ENCODE measurements around the gene PDLIM1.
"Not testable (repeated sequence)": the region's sequence is repeated elsewhere in the genome, so short reads cannot be mapped to it uniquely, and the experiment has no call there.

Gene PDLIM1

DNA sequence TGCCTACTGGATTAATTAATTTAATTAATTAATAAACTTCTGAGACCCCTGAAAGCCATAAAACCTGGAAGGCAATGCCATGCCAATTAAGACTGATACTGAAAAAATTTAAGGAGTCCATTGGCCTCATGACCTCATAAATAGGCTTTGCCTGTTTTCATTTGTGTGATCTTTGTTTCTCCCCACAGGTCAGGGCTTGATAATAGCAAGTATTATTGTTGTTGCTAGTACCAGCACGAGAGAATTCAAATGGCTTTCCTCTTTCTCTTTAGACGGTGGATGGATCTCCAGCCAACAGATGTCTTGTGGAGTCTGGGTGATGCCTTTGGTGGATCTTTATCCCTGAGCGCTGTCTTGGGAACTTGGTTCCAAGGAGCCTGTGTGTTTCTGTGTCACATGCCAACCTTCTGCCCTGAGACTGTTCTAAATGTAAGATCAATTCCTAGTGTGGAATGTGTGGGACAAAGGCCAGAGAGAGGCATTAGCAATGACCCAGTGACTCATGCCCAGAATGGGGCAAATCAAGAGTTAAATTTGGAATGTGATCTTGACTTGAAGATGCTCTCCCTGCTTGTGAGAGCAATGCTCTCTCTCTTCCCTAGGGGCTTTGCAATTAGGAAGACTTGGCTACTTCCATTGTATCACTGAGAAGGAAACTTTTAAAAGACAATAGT lies 79.1 kb downstream of the PDLIM1 start:
- H2BK12ac ChIP-seq (ENCODE audit: low read length) = no peak overlapping the region
- H2AK5ac ChIP-seq (ENCODE audit: low read depth, low read length) = no peak overlapping the region
- H3K27me3 ChIP-seq (ENCODE audit: control insufficient read depth in 3 of 3, insufficient read depth in 3 of 3, low read depth in 1 of 3, low read length in 3 of 3) = no peaks in the 10 kb centered on the region
- H2AFZ ChIP-seq (ENCODE audit: low read length) = no peak overlapping the region
- H2BK5ac ChIP-seq (ENCODE audit: low read length) = no peak overlapping the region
- H3K14ac ChIP-seq (ENCODE audit: low read length) = no peak overlapping the region
- H3K79me1 ChIP-seq (ENCODE audit: low read depth, low read length) = no peaks in the 10 kb centered on the region
- no peak overlapping the region for H3K4ac ChIP-seq (ENCODE audit: low read length)
- no peak overlapping the region for H4K8ac ChIP-seq (ENCODE audit: low read depth, low read length)
- no peak overlapping the region for H3K4me3 ChIP-seq (ENCODE audit: low read length in 2 of 2)
- H3K4me2 ChIP-seq (ENCODE audit: insufficient read depth, low read length, poor library complexity, severe bottlenecking) = no peak overlapping the region
- peaks cover 0 to 1% of the 10 kb centered on the region in 2 donors for H3K4me1 ChIP-seq (ENCODE audit: control insufficient read depth in 2 of 2, insufficient read depth in 1 of 2, low read depth in 1 of 2, low read length in 2 of 2)
- DNase-seq (ENCODE audit: low spot score) = no peak
- WGBS, 2 donors (ENCODE audit: extremely low coverage in 2 of 2, insufficient read length in 2 of 2, insufficient replicate concordance in 1 of 2) = no CpG with 5 or more reads among the region's 3 CpGs
- no peaks in the 10 kb centered on the region for H3K9me3 ChIP-seq (replicated peaks in 1 of 2; ENCODE audit: control insufficient read depth in 2 of 2, insufficient read depth in 1 of 2, low read depth in 1 of 2, low read length in 2 of 2)
- H2BK120ac ChIP-seq (ENCODE audit: low read depth, low read length) = no peak overlapping the region
- H4K91ac ChIP-seq (ENCODE audit: low read depth, low read length, poor library complexity) = no peak overlapping the region
- H3K27ac ChIP-seq (replicated peaks; ENCODE audit: low read length) = no peak overlapping the region
- no peak overlapping the region for H3K18ac ChIP-seq (ENCODE audit: low read length)
- H3K23ac ChIP-seq (ENCODE audit: low read depth, low read length, poor library complexity) = no peak overlapping the region
- peaks cover 0 to 4% of the 10 kb centered on the region in 2 donors for H3K36me3 ChIP-seq (replicated peaks in 1 of 2; ENCODE audit: control insufficient read depth in 2 of 2, insufficient read depth in 2 of 2, low read length in 2 of 2)
- H3K9ac ChIP-seq (ENCODE audit: low read depth, low read length, poor library complexity) = no peak overlapping the region
- no peak overlapping the region for H2BK15ac ChIP-seq (ENCODE audit: low read length)

DNA sequence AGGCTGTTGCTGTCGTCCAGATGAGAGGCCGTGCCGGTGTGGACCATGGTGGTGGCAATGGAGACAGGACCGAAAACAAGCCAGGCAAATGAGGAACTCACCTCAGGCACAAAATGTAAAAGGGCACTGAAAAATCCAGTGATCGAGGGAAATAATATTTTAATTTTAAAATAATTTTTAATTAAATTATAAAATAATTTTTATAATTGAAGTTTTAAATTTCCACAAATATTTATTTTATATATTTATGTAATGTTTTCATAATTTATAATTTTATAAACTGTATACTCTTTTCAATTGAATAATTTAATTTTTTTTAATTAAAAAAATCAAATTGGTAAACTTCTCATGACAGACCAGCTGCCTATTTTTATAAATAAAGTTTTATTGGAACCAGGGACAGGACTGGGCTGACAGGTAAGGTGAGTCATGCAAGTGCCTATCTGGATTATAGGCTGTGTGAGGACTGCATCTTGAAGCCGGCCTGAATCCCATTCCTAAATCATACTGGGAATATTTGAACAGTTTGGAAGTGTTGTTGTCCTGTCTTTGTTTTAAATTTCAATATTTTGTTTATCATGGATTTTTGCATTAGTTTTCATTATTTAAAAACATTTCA lies 81.2 kb downstream of the PDLIM1 start:
- no peak overlapping the region for H3K9ac ChIP-seq (ENCODE audit: low read depth, low read length, poor library complexity)
- H3K18ac ChIP-seq (ENCODE audit: low read length) = no peak overlapping the region
- H2BK12ac ChIP-seq (ENCODE audit: low read length) = no peak overlapping the region
- no peak overlapping the region for H3K4ac ChIP-seq (ENCODE audit: low read length)
- no peak overlapping the region for H3K23ac ChIP-seq (ENCODE audit: low read depth, low read length, poor library complexity)
- H4K91ac ChIP-seq (ENCODE audit: low read depth, low read length, poor library complexity) = no peak overlapping the region
- no peak overlapping the region for H3K4me3 ChIP-seq (ENCODE audit: low read length in 2 of 2)
- H3K79me1 ChIP-seq (ENCODE audit: low read depth, low read length) = no peaks in the 10 kb centered on the region
- no peak overlapping the region for H3K27ac ChIP-seq (replicated peaks; ENCODE audit: low read length)
- no peak overlapping the region for H3K14ac ChIP-seq (ENCODE audit: low read length)
- H2BK120ac ChIP-seq (ENCODE audit: low read depth, low read length) = no peak overlapping the region
- H2BK15ac ChIP-seq (ENCODE audit: low read length) = no peak overlapping the region
- H2BK5ac ChIP-seq (ENCODE audit: low read length) = no peak overlapping the region
- H2AK5ac ChIP-seq (ENCODE audit: low read depth, low read length) = no peak overlapping the region
- no peak overlapping the region for H4K8ac ChIP-seq (ENCODE audit: low read depth, low read length)
- H3K4me1 ChIP-seq (ENCODE audit: control insufficient read depth in 2 of 2, insufficient read depth in 1 of 2, low read depth in 1 of 2, low read length in 2 of 2) = peaks cover 0 to 1% of the 10 kb centered on the region in 2 donors
- no CpG with 5 or more reads among the region's 6 CpGs for WGBS, 2 donors (ENCODE audit: extremely low coverage in 2 of 2, insufficient read length in 2 of 2, insufficient replicate concordance in 1 of 2)
- no peaks in the 10 kb centered on the region for H3K9me3 ChIP-seq (replicated peaks in 1 of 2; ENCODE audit: control insufficient read depth in 2 of 2, insufficient read depth in 1 of 2, low read depth in 1 of 2, low read length in 2 of 2)
- H3K27me3 ChIP-seq (ENCODE audit: control insufficient read depth in 3 of 3, insufficient read depth in 3 of 3, low read depth in 1 of 3, low read length in 3 of 3) = no peaks in the 10 kb centered on the region
- H2AFZ ChIP-seq (ENCODE audit: low read length) = peak overlapping the region; percentile 48
- H3K4me2 ChIP-seq (ENCODE audit: insufficient read depth, low read length, poor library complexity, severe bottlenecking) = no peak overlapping the region
- DNase-seq (ENCODE audit: low spot score) = no peak
- H3K36me3 ChIP-seq (replicated peaks in 1 of 2; ENCODE audit: control insufficient read depth in 2 of 2, insufficient read depth in 2 of 2, low read length in 2 of 2) = no peaks in the 10 kb centered on the region

DNA sequence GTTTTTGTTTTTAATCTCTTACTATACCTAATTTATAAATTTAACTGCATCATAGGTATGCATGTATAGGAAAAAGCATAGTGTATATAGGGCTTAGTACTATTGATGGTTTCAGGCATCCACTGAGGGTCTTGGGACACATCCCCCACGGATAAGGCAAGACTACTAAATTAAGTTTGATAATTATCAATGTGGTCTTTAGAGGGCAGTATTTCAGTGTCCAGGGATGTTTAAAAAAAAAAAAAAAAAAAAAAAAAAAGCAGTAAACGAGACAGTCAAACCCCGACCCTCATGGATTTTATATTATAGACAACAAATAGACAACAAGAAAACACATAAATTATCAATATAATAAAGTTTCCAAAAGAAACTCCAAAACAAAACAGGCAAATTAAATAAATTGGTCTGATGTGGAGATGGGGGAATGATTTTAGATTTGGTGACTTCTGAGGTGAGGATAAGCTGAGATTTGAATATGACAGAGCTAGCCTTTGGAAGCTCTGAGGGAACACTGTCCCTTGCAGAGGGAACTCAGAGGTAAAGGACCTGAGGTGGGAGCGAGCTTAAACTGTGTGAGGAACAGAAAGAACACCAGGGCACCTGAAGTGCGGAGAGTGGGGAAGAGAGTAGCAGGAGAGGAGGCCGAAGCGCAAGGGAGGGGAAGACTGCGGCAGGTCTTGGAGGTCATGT lies 82.0 kb downstream of the PDLIM1 start:
- no peak overlapping the region for H3K23ac ChIP-seq (ENCODE audit: low read depth, low read length, poor library complexity)
- H3K4ac ChIP-seq (ENCODE audit: low read length) = no peak overlapping the region
- peak overlapping the region; percentile 48 for H2AFZ ChIP-seq (ENCODE audit: low read length)
- no peak overlapping the region for H4K91ac ChIP-seq (ENCODE audit: low read depth, low read length, poor library complexity)
- no peak overlapping the region for H3K14ac ChIP-seq (ENCODE audit: low read length)
- H4K8ac ChIP-seq (ENCODE audit: low read depth, low read length) = no peak overlapping the region
- H3K79me1 ChIP-seq (ENCODE audit: low read depth, low read length) = no peaks in the 10 kb centered on the region
- no peak overlapping the region for H3K18ac ChIP-seq (ENCODE audit: low read length)
- H3K4me2 ChIP-seq (ENCODE audit: insufficient read depth, low read length, poor library complexity, severe bottlenecking) = no peak overlapping the region
- no peaks in the 10 kb centered on the region for H3K36me3 ChIP-seq (replicated peaks in 1 of 2; ENCODE audit: control insufficient read depth in 2 of 2, insufficient read depth in 2 of 2, low read length in 2 of 2)
- H3K27ac ChIP-seq (replicated peaks; ENCODE audit: low read length) = no peak overlapping the region
- no peak overlapping the region for H2BK5ac ChIP-seq (ENCODE audit: low read length)
- no peak for DNase-seq (ENCODE audit: low spot score)
- H2BK15ac ChIP-seq (ENCODE audit: low read length) = no peak overlapping the region
- no peak overlapping the region for H2BK12ac ChIP-seq (ENCODE audit: low read length)
- H3K9me3 ChIP-seq (replicated peaks in 1 of 2; ENCODE audit: control insufficient read depth in 2 of 2, insufficient read depth in 1 of 2, low read depth in 1 of 2, low read length in 2 of 2) = no peaks in the 10 kb centered on the region
- H3K27me3 ChIP-seq (ENCODE audit: control insufficient read depth in 3 of 3, insufficient read depth in 3 of 3, low read depth in 1 of 3, low read length in 3 of 3) = no peaks in the 10 kb centered on the region
- H3K9ac ChIP-seq (ENCODE audit: low read depth, low read length, poor library complexity) = no peak overlapping the region
- no peak overlapping the region for H2AK5ac ChIP-seq (ENCODE audit: low read depth, low read length)
- WGBS, 2 donors (ENCODE audit: extremely low coverage in 2 of 2, insufficient read length in 2 of 2, insufficient replicate concordance in 1 of 2) = no CpG with 5 or more reads among the region's 8 CpGs
- H3K4me3 ChIP-seq (ENCODE audit: low read length in 2 of 2) = no peak overlapping the region
- peaks cover 0 to 1% of the 10 kb centered on the region in 2 donors for H3K4me1 ChIP-seq (ENCODE audit: control insufficient read depth in 2 of 2, insufficient read depth in 1 of 2, low read depth in 1 of 2, low read length in 2 of 2)
- no peak overlapping the region for H2BK120ac ChIP-seq (ENCODE audit: low read depth, low read length)

DNA sequence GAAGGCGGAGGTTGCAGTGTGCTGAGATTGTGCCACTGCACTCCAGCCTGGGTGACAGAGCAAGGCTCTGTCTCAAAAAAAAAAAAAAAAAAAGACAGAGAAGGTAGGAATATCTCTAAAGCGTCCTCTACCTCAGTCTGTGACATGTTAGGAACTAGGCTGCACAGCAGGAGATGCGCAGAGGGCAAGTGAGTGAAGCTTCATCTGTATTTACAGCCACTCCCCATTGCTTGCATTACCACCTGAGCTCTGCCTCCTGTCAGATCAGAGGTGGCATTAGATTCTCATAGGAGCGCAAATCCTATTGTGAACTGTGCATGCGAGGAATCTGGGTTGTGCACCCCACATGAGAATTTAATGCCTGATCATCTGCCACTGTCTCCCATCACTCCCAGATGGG lies 87.9 kb downstream of the PDLIM1 start:
- not testable (repeated sequence) for H3K4me3 ChIP-seq (ENCODE audit: low read length in 2 of 2); H2AK5ac ChIP-seq (ENCODE audit: low read depth, low read length); H2BK12ac ChIP-seq (ENCODE audit: low read length); H3K4me1 ChIP-seq (ENCODE audit: control insufficient read depth in 2 of 2, insufficient read depth in 1 of 2, low read depth in 1 of 2, low read length in 2 of 2); H3K79me1 ChIP-seq (ENCODE audit: low read depth, low read length); H3K14ac ChIP-seq (ENCODE audit: low read length); H2BK15ac ChIP-seq (ENCODE audit: low read length); H3K9ac ChIP-seq (ENCODE audit: low read depth, low read length, poor library complexity); H2BK5ac ChIP-seq (ENCODE audit: low read length); H3K23ac ChIP-seq (ENCODE audit: low read depth, low read length, poor library complexity); H3K18ac ChIP-seq (ENCODE audit: low read length); H3K4me2 ChIP-seq (ENCODE audit: insufficient read depth, low read length, poor library complexity, severe bottlenecking); DNase-seq (ENCODE audit: low spot score); H3K36me3 ChIP-seq (replicated peaks in 1 of 2; ENCODE audit: control insufficient read depth in 2 of 2, insufficient read depth in 2 of 2, low read length in 2 of 2); H3K27me3 ChIP-seq (ENCODE audit: control insufficient read depth in 3 of 3, insufficient read depth in 3 of 3, low read depth in 1 of 3, low read length in 3 of 3); H3K4ac ChIP-seq (ENCODE audit: low read length); H3K27ac ChIP-seq (replicated peaks; ENCODE audit: low read length); H3K9me3 ChIP-seq (replicated peaks in 1 of 2; ENCODE audit: control insufficient read depth in 2 of 2, insufficient read depth in 1 of 2, low read depth in 1 of 2, low read length in 2 of 2); H4K91ac ChIP-seq (ENCODE audit: low read depth, low read length, poor library complexity); H2AFZ ChIP-seq (ENCODE audit: low read length); H2BK120ac ChIP-seq (ENCODE audit: low read depth, low read length); H4K8ac ChIP-seq (ENCODE audit: low read depth, low read length)
- WGBS, 2 donors (ENCODE audit: extremely low coverage in 2 of 2, insufficient read length in 2 of 2, insufficient replicate concordance in 1 of 2) = no CpG with 5 or more reads among the region's 5 CpGs
